SK-N-SH (cell line): ENCODE results near the gene FLYWCH2. TPM values are rescaled to one million over a fixed set of nuclear protein-coding genes. Genes with fewer than 3 reads are reported as not detected.

Experiments
- CTCF ChIA-PET: fragments of 300-600, 350-600 bp; formaldehyde crosslinking; extraction: SDS; loops from one replicate; lab custom pipeline; 2021; lab: Yijun Ruan, JAX
- POLR2A ChIA-PET: fragments of 350-600 bp; sonication (Branson Sonifier 250); formaldehyde crosslinking; extraction: SDS; loops from one replicate; lab custom pipeline; 2020; ENCODE audit warnings: antibody characterized with exemption, inconsistent platforms; lab: Yijun Ruan, JAX
- DNase-seq: peaks from one replicate; pipeline ENCODE4 v3.0.0; 2012
- H2AFZ ChIP-seq: fragments of 200-600 bp; sonication (generic); 2 replicates; pipeline ENCODE4 v1.8.1; 2016; ENCODE audit warnings: antibody characterized with exemption, mild to moderate bottlenecking, low read depth
- H3F3A ChIP-seq: fragments of 200-600 bp; sonication (generic); replicated peaks from 2 replicates; pipeline ENCODE3; 2016; ENCODE audit warnings: antibody characterized with exemption, mild to moderate bottlenecking; ENCODE audit not compliant: insufficient read depth
- H3K27ac ChIP-seq, 2 experiments: fragments of 200-500 bp in 1 of 2; fragments of 200-600 bp in 1 of 2; sonication (Bioruptor generic) in 1 of 2; sonication (generic), shearing (Covaris generic) in 1 of 2; 2 replicates each; pipeline versions ENCODE4 v1.5.1 to v1.6.1; 2014 to 2016; ENCODE audit warnings: low read depth in 2 of 2, inconsistent platforms in 1 of 2, low read length in 1 of 2, mild to moderate bottlenecking in 1 of 2, mixed read lengths in 1 of 2
- H3K27me3 ChIP-seq: fragments of 200-600 bp; sonication (generic), shearing (Covaris generic); 2 replicates; pipeline ENCODE4 v1.6.1; 2016; ENCODE audit warnings: mixed run types; ENCODE audit not compliant: insufficient read depth
- H3K36me3 ChIP-seq, 2 experiments: fragments of 200-500 bp in 1 of 2; fragments of 200-600 bp in 1 of 2; sonication (Bioruptor generic) in 1 of 2; sonication (generic) in 1 of 2; replicated peaks in 1 of 2; 2 replicates each; pipeline versions ENCODE3 to v1.5.1; 2014 to 2016; ENCODE audit warnings: low read length in 1 of 2, mild to moderate bottlenecking in 1 of 2; ENCODE audit not compliant: insufficient read depth in 2 of 2, control insufficient read depth in 1 of 2
- H3K4me1 ChIP-seq, 2 experiments: fragments of 200-500 bp in 1 of 2; fragments of 200-600 bp in 1 of 2; sonication (Bioruptor generic) in 1 of 2; sonication (generic), shearing (Covaris generic) in 1 of 2; 2 replicates each; pipeline versions ENCODE4 v1.5.1 to v1.6.1; 2014 to 2016; ENCODE audit warnings: low read depth in 1 of 2, low read length in 1 of 2, mixed run types in 1 of 2; ENCODE audit not compliant: insufficient read depth in 2 of 2, control insufficient read depth in 1 of 2
- H3K4me2 ChIP-seq: fragments of 200-600 bp; sonication (generic), shearing (Covaris generic); 2 replicates; pipeline ENCODE4 v1.6.1; 2017; ENCODE audit warnings: mixed run types
- H3K4me3 ChIP-seq, 2 experiments: fragments of 200-500 bp in 1 of 2; fragments of 200-600 bp in 1 of 2; sonication (Bioruptor generic) in 1 of 2; sonication (generic), shearing (Covaris generic) in 1 of 2; 2 replicates each; pipeline versions ENCODE4 v1.5.1 to v1.8.1; 2014 to 2016; ENCODE audit warnings: low read depth in 2 of 2, inconsistent platforms in 1 of 2, low read length in 1 of 2, mild to moderate bottlenecking in 1 of 2, mixed read lengths in 1 of 2, moderate library complexity in 1 of 2
- H3K79me2 ChIP-seq: fragments of 200-600 bp; sonication (generic); 2 replicates; pipeline ENCODE4 v1.8.1; 2017; ENCODE audit warnings: mild to moderate bottlenecking; ENCODE audit not compliant: insufficient read depth
- H3K9ac ChIP-seq: fragments of 200-600 bp; sonication (generic); 2 replicates; pipeline ENCODE4 v1.6.1; 2017; ENCODE audit warnings: mixed run types
- H3K9me2 ChIP-seq: fragments of 200-600 bp; sonication (generic); 2 replicates; pipeline ENCODE4 v1.6.1; 2017; ENCODE audit warnings: mixed run types
- H3K9me3 ChIP-seq: fragments of 200-600 bp; sonication (generic); 2 replicates; pipeline ENCODE4 v1.6.1; 2017; ENCODE audit warnings: mixed run types, mild to moderate bottlenecking, moderate library complexity
- H4K20me1 ChIP-seq: fragments of 200-600 bp; sonication (generic); 2 replicates; pipeline ENCODE4 v1.6.1; 2017; ENCODE audit warnings: mild to moderate bottlenecking, mixed run types; ENCODE audit not compliant: insufficient read depth
- EP300 ChIP-seq, 2 experiments: IDR thresholded peaks; 2 replicates each; pipeline versions ENCODE4 v1.4.0 to v1.6.1; 2012; ENCODE audit warnings: borderline replicate concordance in 1 of 2, low read depth in 1 of 2, low read length in 1 of 2
- EZH2phosphoT487 ChIP-seq: fragments of 200-600 bp; sonication (generic); IDR thresholded peaks from 2 replicates; pipeline ENCODE4 v1.6.1; 2017; ENCODE audit warnings: low read depth, mixed run types, mild to moderate bottlenecking, antibody characterized with exemption, moderate library complexity, borderline replicate concordance
- FOXJ3 ChIP-seq: sonication (generic); formaldehyde crosslinking; IDR thresholded peaks from 2 replicates; pipeline ENCODE4 v1.5.1; 2020; ENCODE audit warnings: mild to moderate bottlenecking, missing genetic modification reagents
- GABPA ChIP-seq: IDR thresholded peaks from 2 replicates; pipeline ENCODE4 v1.4.0; 2012; ENCODE audit warnings: low read depth, mild to moderate bottlenecking
- GATA2 ChIP-seq: sonication (generic); formaldehyde crosslinking; IDR thresholded peaks from 2 replicates; pipeline ENCODE4 v1.5.0; 2020; ENCODE audit warnings: mild to moderate bottlenecking, missing genetic modification reagents
- NFIC ChIP-seq: IDR thresholded peaks from 2 replicates; pipeline ENCODE4 v1.4.0; 2012; ENCODE audit warnings: borderline replicate concordance
- NRF1 ChIP-seq: IDR thresholded peaks from 2 replicates; pipeline ENCODE4 v1.6.1; 2012; ENCODE audit warnings: low read depth, mild to moderate bottlenecking, low read length
- PBX3 ChIP-seq: IDR thresholded peaks from 2 replicates; pipeline ENCODE4; 2012
- POLR2AphosphoS5 ChIP-seq: IDR thresholded peaks from 2 replicates; pipeline ENCODE4 v1.6.1; 2012; ENCODE audit warnings: low read depth, low read length
- RCOR1 ChIP-seq: fragments of 150-350 bp; IDR thresholded peaks from 2 replicates; pipeline ENCODE4 v1.6.1; 2017; ENCODE audit warnings: antibody characterized with exemption, low read length
- RFX5 ChIP-seq: IDR thresholded peaks from 2 replicates; pipeline ENCODE4 v1.6.1; 2012; ENCODE audit warnings: mild to moderate bottlenecking, improper control_type of control experiment, low read length
- SIN3A ChIP-seq: IDR thresholded peaks from 2 replicates; pipeline ENCODE4 v1.6.1; 2012; ENCODE audit warnings: low read depth, mild to moderate bottlenecking, low read length, moderate library complexity, borderline replicate concordance
- SMC3 ChIP-seq: IDR thresholded peaks from 2 replicates; pipeline ENCODE4 v1.6.1; 2012; ENCODE audit warnings: low read depth, low read length, improper control_type of control experiment
- TAF1 ChIP-seq: IDR thresholded peaks from 2 replicates; pipeline ENCODE4 v1.6.1; 2012; ENCODE audit warnings: low read depth, mild to moderate bottlenecking, low read length, moderate library complexity, borderline replicate concordance
- TCF12 ChIP-seq: IDR thresholded peaks from 2 replicates; pipeline ENCODE4 v1.4.0; 2012
- TEAD4 ChIP-seq: IDR thresholded peaks from 2 replicates; pipeline ENCODE4 v1.4.0; 2012; ENCODE audit warnings: mild to moderate bottlenecking, borderline replicate concordance; ENCODE audit not compliant: insufficient read depth
- USF2 ChIP-seq: fragments of 150-350 bp; IDR thresholded peaks from 2 replicates; pipeline ENCODE4 v1.6.1; 2017; ENCODE audit warnings: antibody characterized with exemption, low read length, low read depth, borderline replicate concordance
- WGBS: methylation state at CpG from one replicate; pipeline ENCODE4 v1.1.6; 2017; ENCODE audit warnings: low lambda C conversion rate; 5-methylcytosine and 5-hydroxymethylcytosine counted together
- polyA plus RNA-seq, 3 experiments: library from polyadenylated mRNA; depleted of rRNA; stranded (reverse); fragments of >200 nt; gene quantifications; 2 replicates each; pipeline ENCODE4 v1.2.3, GENCODE V29; 2012

The FLYWCH2 gene
- polyA plus RNA-seq, 1 of the 3 experiments (the other 2 are of a cell fraction) = 64.8 TPM

GRCh38 chr16:2936436-2937011 lies 53.5 kb downstream of the FLYWCH2 start:
- Histone ChIP-seq H3K4me2 (no peak overlapping the region), H3K4me1 (no peaks in the 10 kb centered on the region), H4K20me1 (no peaks in the 10 kb centered on the region), H3K27ac (no peak overlapping the region), H3K9me2 (no peaks in the 10 kb centered on the region), H3K9me3 (no peaks in the 10 kb centered on the region), H2AFZ (no peak overlapping the region), H3K36me3 (peaks cover 24 to 36% of the 10 kb centered on the region in 2 experiments), H3F3A (no peaks in the 10 kb centered on the region), H3K27me3 (no peaks in the 10 kb centered on the region), H3K4me3 (no peak overlapping the region), H3K79me2 (no peaks in the 10 kb centered on the region), H3K9ac (no peak overlapping the region)
- CTCF ChIA-PET = interaction anchor here (1.2 to 3.5 kb wide), 2 partner anchors 10 to 26 kb away, joined by 4 to 15 read pairs; no protein-coding TSS in a partner anchor
- TF ChIP-seq NFIC = no peak
- no peak for TF ChIP-seq SMC3
- TF ChIP-seq SIN3A = no peak
- no peak for TF ChIP-seq FOXJ3 (CRISPR knock-in tag)
- TF ChIP-seq EP300 (IDR thresholded peaks at IDR 0.05; ENCODE audit: borderline replicate concordance in 1 of 2, low read depth in 1 of 2, low read length in 1 of 2) = no peak
- no peak for TF ChIP-seq GATA2 (CRISPR knock-in tag)
- TF ChIP-seq TAF1 = no peak
- peak; percentile 14 for DNase-seq
- POLR2A ChIA-PET = no interaction called here
- 87% methylated on average over 12 of the region's 22 CpGs for WGBS

- TF ChIP-seq FOXJ3 (CRISPR knock-in tag) = no peak
- no peak for TF ChIP-seq RCOR1
- TF ChIP-seq TEAD4 = no peak
- no peak for TF ChIP-seq GATA2 (CRISPR knock-in tag)
- TF ChIP-seq SMC3 = no peak
- no peak for TF ChIP-seq NFIC
- no peak for TF ChIP-seq PBX3
- TF ChIP-seq, all 33 proteins: peak for 0
- Histone ChIP-seq H3K27me3 (no peaks in the 10 kb centered on the region), H3K4me2 (no peak overlapping the region), H2AFZ (no peak overlapping the region), H3K4me1 (no peaks in the 10 kb centered on the region), H3K79me2 (no peaks in the 10 kb centered on the region), H3K9ac (no peak overlapping the region), H3F3A (no peaks in the 10 kb centered on the region), H3K27ac (no peak overlapping the region), H3K36me3 (peaks cover 26 to 37% of the 10 kb centered on the region in 2 experiments), H4K20me1 (no peaks in the 10 kb centered on the region), H3K9me3 (no peaks in the 10 kb centered on the region), H3K9me2 (no peaks in the 10 kb centered on the region), H3K4me3 (no peak overlapping the region)
- CTCF ChIA-PET = interaction anchor here (1.2 to 3.5 kb wide), 2 partner anchors 10 to 25 kb away, joined by 4 to 15 read pairs; no protein-coding TSS in a partner anchor
- WGBS = 96% methylated on average over 10 of the region's 24 CpGs
- POLR2A ChIA-PET = no interaction called here
- DNase-seq = no peak
These were observed 54.2 kb downstream of the FLYWCH2 start for GRCh38 chr16:2937170-2937569.

GRCh38 chr16:2938206-2938605 lies 55.2 kb downstream of the FLYWCH2 start:
- DNase-seq = no peak
- no peaks in the 10 kb centered on the region for H3K79me2 ChIP-seq
- H3K27me3 ChIP-seq = no peaks in the 10 kb centered on the region
- TF ChIP-seq RFX5 (no peak), TCF12 (no peak), POLR2AphosphoS5 (no peak), EZH2phosphoT487 (no peak), NRF1 (no peak), GABPA (no peak), USF2 (no peak)
- no peak overlapping the region for H3K4me3 ChIP-seq
- WGBS = 100% methylated on average over 7 of the region's 12 CpGs
- H4K20me1 ChIP-seq = no peaks in the 10 kb centered on the region
- H3K9me3 ChIP-seq = no peaks in the 10 kb centered on the region
- H3K9ac ChIP-seq = no peak overlapping the region
- ChIA-PET CTCF (interaction anchor here (3.5 kb wide), 1 partner anchor 11 kb away, joined by 15 read pairs; no protein-coding TSS in a partner anchor), POLR2A (no interaction called here)
- no peaks in the 10 kb centered on the region for H3K4me1 ChIP-seq
- no peaks in the 10 kb centered on the region for H3F3A ChIP-seq
- H3K4me2 ChIP-seq = no peak overlapping the region
- H3K36me3 ChIP-seq = peaks cover 27 to 38% of the 10 kb centered on the region in 2 experiments
- H2AFZ ChIP-seq = no peak overlapping the region
- H3K27ac ChIP-seq = no peak overlapping the region
- no peaks in the 10 kb centered on the region for H3K9me2 ChIP-seq
